HG02763 (cell line): ENCODE results near the gene PLSCR1.
A peak's percentile ranks its signal among the peaks of the same experiment; 100 is the strongest.
"Not testable (repeated sequence)": the region's sequence is repeated elsewhere in the genome, so short reads cannot be mapped to it uniquely, and the experiment has no call there.

ENCODE experiments used
- ATAC-seq: cut with Tn5 transposase; IDR thresholded peaks from one replicate; pipeline ENCODE4 v1.9.1; 2021; ENCODE audit warnings: mild to moderate bottlenecking, moderate library complexity; ENCODE audit not compliant: unreplicated experiment

PLSCR1 gene

DNA sequence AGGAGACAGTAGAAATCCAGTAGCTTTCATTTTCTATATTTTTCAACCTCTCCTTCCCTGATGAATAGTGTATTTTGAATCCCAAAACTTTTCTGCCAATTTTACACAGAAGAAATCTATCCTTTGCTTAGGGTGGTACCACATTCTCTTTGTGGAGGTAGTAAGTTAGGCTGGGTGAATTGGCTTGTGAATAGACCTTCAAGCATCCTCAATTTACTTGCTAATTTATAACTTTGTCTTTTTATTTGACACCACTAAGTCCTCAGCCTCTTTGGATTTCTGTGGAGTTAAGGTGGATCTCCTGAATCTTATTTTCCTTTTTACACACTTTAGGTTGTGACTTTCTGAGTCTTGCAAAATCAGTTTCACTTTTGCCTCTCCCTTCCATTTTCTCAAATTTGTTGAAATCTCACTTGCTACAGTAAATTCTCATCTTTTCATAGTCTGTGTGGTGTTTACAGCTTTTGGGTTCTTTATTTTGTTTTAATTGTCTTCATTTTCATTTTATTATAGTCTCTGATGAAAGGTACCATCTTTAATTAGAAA, 5.7 kb upstream of the PLSCR1 start:
- ATAC-seq, result no peak

DNA sequence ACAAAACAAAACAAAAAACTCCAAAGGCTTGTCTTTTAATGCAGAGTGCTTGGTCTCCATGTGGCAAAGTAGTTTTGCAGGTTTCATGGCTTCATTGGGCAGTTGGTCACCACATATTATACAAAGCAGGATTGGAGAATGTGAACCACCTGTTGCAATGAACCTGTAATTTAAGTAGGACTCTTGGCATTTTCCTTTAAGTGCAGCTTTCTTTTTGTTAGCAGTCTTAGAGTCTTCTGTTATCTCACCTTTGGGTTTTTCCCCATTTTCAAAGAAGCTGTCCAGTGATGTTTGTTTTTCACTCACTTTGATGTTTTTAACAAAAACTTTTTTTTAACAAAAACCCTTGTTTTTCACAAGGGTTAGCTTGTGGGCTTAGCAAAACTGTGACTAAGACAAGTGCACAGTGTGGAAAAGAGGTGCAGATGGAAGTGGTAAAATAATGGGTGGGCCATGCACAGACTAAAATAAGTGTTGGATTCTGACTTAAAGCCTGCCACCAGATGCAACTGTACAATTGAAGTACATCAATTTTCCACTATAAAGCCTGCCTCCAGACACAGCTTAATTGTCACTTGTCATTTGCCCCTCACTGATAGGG, 2.9 kb upstream of the PLSCR1 start:
- ATAC-seq, result no peak

DNA sequence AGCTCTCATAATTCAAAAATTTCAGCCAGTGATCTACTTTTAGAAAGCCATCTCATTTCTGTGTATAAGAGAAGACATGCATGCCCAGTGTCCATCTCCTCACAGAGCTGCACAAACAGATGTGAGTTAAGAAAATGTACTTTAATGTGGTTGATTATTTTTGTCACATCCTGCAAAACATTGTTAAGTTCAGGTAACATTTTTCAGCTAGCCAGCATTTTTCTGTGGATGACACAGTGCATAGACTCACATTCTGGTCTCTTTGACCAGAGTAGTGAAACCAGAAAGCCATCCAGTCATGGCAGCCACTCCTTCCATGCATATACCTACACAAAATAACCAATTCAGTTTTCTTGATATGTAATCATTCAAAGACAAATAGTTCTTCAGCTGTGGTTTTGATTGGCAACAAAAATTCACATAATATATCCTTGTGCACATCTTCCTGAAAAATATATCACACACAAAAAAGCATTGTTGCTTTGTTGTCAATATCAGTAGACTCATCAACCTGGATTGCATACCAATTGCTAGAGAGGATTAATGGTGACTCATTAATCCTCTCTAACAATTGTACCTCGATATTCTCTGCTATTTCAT, 2.1 kb upstream of the PLSCR1 start:
- no peak for ATAC-seq

DNA sequence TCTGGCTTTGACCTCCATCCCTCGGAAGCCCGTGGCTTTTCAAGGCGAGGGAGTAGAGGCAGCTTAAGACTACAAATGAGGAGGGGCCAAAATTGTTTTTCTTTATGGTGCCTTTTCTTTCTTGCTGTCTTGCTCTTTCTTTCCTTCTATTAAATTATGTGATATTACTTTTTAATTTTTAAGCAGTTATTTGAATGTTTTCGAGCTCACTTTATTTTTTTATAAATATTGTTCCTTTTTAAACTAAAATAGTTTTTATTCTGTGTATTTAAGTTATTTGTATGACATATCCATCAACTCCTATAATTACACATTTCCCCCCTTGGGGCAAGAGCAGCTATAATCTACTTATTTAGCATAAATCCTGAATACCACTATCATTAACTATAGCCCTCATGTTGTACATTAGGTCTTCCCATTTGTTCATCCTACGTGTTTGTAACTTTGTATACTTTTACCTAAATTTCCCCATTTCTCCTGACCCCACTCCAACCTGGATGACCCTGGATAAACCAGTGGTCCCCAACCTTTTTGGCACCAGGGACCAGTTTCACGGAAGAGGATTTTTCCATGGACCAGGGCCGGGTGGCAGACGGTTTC, 622 bp upstream of the PLSCR1 start:
- ATAC-seq, result no peak

DNA sequence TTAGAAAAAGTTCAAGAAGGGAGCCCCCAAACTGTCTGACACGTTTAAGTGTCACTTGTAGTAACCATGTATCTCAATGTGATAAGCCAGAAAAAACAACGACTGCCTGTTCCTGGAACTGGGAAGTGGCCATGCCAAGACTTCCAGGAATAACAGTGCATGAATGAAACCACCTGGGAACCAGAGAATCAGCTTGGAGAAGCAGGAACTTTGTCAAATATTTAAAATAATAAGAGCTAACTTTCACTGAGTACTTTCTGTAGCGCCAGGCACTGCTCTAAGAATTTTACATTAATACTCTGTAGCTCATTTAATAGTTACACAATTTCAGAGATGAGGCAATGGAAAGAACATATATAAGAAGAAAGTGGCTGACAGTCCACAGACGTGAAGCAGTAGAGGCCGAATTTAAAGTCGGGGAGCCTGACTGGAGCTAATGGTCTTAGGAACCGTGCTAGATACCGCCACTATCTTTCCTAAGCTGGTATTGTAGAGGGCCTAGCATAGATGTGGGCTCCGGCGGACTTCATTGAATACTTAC, 876 bp downstream of the PLSCR1 start:
- ATAC-seq, result peak; percentile 4

DNA sequence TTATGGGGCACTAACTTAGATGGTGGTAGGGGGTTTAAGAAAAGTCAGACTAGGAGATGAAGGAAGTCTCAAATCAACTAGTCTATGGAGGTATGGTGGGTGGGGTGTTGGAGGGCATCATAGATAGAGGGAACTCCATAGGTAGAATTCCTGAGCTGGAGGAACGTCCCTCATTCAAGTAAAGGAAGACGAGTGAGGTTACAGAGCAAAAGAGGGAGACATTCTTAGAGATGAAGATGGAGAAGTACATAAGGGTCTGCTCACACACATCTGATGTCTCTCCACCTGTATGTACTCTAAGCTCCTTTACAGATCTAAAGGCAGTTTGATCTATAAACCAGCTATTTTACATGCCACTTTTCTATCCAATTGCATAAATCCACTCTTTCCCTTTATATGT, 1.4 kb downstream of the PLSCR1 start:
- ATAC-seq, result no peak

DNA sequence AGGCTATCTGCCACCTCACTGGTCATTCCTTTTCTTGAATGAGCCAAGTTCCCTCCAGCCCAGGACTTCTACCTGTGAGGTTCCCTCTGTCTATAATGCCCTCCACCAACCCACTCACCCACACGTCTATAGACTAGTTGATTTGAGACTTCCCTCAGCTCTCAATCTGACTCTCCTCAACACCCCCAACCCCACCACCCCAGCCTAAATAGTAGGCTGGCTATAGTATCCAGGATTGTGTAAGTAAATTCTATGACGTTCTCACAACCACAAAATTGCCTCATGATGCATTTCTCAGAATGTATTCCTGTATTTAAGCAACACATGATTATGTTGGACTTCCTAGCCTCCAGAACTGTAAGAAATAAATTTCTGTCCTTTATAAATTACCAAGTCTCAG, 2.2 kb downstream of the PLSCR1 start:
- ATAC-seq, result no peak

DNA sequence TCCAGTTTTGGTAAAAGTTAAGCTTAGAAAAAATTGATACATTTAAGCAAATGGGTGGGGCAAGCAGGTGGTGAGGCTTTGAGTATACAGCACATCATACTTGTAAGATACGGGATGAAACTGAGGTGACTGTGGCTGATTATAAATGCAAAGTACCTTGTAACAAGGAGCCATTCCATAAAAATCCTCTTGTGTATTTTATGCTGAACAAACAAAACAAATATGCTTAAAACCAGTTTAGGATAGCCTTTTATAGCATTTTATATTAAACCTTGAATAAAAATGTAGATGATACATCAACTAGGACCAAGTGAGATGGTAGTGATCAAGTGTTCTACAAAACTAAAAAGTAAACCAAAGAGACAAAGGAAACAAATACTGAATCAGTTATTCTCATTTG, 3.4 kb downstream of the PLSCR1 start:
- ATAC-seq, result no peak

DNA sequence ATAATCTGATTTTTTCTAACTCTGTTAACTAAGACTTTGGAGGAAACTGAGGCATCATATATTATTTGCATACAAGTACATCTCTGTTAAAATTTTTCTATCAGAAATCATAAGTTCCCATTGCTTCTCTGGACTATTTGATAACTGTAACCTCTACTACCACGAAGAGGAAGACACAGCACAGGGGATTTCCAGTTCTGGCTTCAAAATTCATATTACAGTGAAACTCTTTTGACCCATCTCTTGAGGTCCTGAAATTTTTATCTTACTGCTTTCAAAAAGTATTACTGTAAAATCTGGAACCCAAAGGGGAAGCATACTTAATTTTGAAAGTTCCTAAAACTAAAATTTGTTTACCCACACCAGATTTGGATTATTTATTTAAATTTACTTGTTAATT, 4.2 kb downstream of the PLSCR1 start:
- no peak for ATAC-seq

DNA sequence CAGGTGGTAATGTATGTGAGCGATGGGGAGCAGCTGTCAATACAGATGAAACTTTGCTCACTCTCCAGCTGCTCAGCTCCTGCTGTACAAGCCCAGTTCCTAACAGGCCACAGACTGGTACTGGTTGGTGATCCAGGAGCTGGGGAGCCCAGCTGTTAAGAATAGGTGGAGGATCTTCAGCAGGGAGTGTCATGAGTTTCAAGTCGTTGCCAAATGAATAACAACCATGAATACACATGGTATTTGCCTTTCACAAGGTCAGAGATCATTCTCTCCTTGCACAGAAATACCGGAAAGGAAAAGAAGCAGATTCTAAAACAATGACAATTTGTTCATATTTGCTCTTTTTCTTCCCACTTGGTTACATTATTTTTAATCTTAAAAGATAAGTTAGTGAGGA, 5.1 kb downstream of the PLSCR1 start:
- ATAC-seq, result no peak

DNA sequence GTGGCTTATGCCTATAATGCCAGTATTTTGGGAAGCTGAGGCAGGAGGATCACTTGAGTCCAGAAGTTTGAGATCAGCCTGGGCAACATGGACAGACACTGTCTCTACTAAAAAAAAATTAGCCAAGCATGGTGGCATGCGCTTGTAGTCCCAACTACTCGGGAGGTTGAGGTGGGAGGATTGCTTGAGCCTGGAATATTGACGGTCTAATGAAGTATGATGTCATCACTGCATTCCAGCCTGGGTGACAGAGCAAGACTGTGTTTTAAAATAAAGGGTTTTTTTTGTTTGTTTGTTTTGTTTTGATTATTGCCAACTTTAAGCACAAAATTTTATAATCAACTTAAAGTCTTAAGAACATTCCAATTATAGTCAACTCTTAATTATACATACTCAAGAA, 6.8 kb downstream of the PLSCR1 start:
- no peak for ATAC-seq

DNA sequence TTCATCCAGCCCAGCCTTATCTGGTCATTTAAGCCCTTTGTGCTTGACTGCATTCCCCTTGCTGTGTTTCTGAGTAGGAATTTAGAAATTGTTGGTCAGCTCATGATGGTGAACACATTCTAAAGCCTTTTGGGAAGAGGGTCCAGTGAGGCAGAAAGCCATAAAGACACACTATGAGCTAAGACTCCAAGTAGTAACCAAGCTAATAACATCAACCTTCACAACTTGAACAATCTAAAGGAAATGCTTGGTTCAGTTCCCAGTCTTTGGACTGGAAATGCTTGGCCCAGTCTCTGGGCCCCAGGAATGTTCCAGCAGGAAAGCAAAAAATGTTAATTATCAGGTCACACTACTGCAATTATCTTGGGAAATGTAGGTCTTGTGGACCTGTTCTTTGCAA, 7.7 kb downstream of the PLSCR1 start:
- no peak for ATAC-seq

DNA sequence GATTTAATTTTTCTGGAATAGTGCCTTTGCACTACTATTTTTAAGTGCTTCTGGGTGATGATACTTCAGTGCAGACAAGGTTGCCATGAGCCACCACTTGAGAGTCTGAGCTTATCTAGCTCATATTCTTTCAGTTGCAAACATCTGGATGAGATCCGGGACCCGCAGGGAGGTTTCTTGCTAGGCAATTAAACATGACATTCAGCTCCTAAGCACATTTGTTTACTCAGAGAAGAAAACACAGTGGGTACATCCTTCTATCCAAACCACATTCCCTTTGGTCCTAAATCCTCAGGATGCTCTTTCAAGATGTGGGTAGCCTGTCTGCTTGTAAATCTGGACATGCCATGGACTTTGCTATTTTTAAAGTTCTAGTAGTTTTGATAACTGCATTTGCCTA, 12.0 kb downstream of the PLSCR1 start:
- ATAC-seq, result no peak

DNA sequence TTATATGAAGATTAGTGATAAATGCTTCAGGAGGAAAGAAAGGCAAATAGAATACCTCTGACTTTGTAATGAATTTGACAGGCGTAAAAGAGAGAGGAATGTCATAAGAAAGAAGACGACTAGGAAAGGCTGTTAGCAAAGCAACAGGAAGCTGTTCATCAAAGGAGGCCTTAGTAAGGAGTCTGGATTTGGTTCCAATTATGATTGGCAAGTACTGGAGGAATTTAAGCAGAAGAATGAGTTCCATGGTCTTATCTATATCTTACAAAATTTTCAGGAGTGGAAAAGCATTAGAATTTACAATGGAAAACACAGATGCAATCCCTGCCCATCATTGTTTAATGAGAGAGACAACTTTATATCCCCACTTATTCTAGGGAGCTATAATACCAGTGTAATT, 13.8 kb downstream of the PLSCR1 start:
- ATAC-seq, result no peak

DNA sequence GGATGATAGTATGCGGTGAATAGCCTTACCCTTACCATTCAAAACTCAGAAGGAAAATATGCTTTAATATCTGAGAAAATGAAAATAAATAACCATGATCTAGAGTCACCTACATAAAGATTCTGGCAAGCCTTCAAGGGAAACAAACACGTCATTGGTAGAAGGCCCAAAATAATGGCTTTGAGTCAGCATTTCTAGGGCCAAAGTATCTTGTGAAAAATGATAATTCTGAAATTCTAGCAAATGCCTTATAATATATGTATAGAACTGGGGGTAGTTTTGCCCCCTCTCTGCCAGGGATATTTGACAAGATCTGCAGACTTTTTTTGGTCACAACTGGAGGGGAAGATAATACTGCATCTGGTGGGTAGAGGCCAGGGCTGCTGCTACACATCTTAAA, 15.4 kb downstream of the PLSCR1 start:
- no peak for ATAC-seq

DNA sequence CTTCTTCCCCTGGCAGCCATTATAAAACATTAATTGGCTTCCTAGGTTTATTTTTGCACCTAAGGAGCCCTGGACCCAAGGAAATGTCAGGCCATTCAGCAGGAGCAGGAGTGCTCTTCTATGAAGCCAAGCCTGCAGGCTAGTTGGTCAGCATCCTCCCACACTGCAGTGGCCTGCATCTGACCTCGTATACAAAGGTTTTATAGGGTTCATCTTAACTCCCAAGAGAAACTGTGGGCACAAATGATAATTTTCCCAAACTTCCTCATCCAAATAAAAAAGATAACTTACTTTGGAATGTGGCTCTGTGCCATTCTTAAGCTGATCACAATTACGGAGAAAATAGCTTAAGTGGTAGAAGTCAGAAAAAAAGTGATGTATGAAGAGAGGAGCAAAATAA, 19.4 kb downstream of the PLSCR1 start:
- no peak for ATAC-seq

DNA sequence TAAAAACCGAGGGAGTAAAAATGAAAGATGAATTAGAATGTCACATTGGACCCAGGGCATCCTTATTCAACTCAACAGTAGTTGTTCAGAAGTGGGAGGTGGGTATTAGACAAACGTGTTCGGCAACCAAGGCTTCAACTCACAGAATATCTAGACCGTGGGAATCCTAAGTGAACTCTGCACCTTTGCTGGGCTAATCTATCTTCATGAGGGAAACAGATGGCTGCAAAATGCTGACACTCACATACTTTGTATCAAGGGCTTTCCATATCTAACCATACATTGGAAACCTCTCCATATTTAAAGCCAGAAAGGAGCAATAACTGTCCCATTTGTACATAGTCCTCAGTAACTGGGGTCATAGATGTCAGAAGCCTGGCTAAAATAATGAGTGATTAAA, 20.9 kb downstream of the PLSCR1 start:
- no peak for ATAC-seq

DNA sequence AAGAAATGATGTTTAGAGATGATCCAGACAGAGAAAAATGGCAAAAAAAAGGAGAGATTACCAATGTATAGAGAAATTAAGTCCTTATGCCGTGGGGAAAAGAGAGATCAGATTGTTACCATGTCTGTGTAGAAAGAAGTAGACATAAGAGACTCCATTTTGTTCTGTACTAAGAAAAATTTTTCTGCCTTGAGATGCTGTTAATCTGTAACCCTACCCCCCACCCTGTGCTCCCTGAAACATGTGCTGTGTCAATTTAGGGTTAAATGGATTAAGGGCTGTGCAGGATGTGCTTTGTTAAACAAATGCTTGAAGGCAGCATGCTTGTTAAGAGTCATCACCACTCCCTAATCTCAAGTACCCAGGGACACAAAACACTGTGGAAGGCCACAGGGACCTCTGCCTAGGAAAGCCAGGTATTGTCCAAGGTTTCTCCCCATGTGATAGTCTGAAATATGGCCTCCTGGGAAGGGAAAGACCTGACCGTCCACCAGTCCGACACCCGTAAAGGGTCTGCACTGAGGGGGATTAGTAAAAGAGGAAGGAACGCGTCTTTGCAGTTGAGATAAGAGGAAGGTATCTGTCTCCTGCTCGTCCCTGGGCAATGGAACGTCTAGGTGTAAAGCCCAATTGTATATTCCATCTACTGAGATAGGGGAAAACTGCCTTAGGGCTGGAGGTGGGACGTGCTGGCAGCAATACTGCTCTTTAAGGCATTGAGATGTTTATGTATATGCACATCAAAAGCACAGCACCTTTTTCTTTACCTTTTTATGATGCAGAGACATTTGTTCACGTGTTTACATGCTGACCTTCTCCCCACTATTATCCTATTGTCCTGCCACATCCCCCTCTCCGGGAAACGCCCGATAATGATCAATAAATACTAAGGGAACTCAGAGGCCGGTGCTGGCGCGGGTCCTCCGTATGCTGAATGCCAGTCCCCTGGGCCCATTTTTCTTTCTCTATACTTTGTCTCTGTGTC, 21.9 kb downstream of the PLSCR1 start:
- not testable (repeated sequence) for ATAC-seq

DNA sequence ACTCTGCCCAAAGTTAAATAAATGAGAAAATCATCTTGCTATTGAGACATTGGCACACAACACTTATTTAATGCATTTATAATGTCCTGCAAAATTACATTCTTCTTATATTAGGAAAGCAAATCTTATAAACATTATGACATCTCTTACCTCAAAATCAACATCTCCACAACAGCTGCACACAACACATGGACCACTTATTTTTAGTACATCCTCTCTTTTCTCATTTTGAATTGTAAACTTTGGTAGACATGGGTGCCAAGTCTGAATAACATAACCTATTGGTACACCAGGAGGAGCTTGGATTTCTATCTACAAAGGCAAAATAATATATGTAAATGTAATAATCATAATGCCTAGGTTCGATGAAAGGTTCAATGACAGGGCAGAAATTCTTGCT, 23.0 kb downstream of the PLSCR1 start:
- no peak for ATAC-seq

DNA sequence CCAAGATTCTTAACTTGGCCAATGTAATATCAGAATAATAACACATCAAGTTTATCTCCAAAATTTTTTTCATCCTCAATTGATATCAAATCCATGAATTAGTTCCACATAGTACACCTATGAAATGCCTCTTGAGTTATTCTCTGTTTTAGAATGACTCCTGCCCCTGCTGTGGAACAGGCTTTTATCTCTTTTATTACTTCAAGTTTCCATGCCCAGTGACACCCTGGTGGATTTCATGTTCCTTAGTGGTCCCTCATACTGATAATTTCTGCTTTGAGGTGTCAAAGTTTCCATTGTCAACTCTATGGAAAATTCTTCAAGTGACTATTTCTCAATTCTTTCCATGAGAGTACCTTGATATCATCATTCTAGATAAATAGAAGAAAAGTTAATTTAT, 24.6 kb downstream of the PLSCR1 start:
- ATAC-seq, result no peak
